Left lung (tissue), 10 donors: ENCODE results near the gene ACSF3. TPM values are rescaled to one million over a fixed set of nuclear protein-coding genes. Genes with fewer than 3 reads are reported as not detected.
"Not testable (repeated sequence)": the region's sequence is repeated elsewhere in the genome, so short reads cannot be mapped to it uniquely, and the experiment has no call there.

Experiments
- ATAC-seq: fragments of 200-7000 bp; cut with Tn5 transposase; one replicate; pipeline ENCODE4 v1.9.1; 2020; ENCODE audit warnings: moderate library complexity
- DNase-seq, 4 donors: peaks; one replicate each; pipeline ENCODE4 v3.0.0-alpha.2; 2013 to 2020
- H3K27ac ChIP-seq, 2 donors: fragments of 200-600 bp; sonication (generic) in 1 of 2; one replicate each; pipeline versions ENCODE4 v1.5.0 to v1.8.0; 2020 to 2021
- H3K27me3 ChIP-seq, 2 donors: fragments of 200-600 bp; sonication (generic) in 1 of 2; one replicate each; pipeline versions ENCODE4 v1.5.0 to v1.8.0; 2020 to 2021
- H3K36me3 ChIP-seq, 2 donors: fragments of 200-600 bp; sonication (generic) in 1 of 2; one replicate each; pipeline versions ENCODE4 v1.5.0 to v1.8.0; 2020 to 2021
- H3K4me1 ChIP-seq, 2 donors: fragments of 200-600 bp; one replicate each; pipeline ENCODE4 v1.8.0; 2021
- H3K4me3 ChIP-seq, 2 donors: fragments of 200-600 bp; sonication (generic) in 1 of 2; one replicate each; pipeline versions ENCODE4 v1.5.0 to v1.8.0; 2020 to 2021; ENCODE audit warnings: mild to moderate bottlenecking in 1 of 2
- H3K9me3 ChIP-seq, 2 donors: fragments of 200-600 bp; sonication (generic) in 1 of 2; one replicate each; pipeline versions ENCODE4 v1.5.0 to v1.8.0; 2020 to 2021
- intact Hi-C, 2 donors: fragments of 100-400 bp; cut with DNase I; formaldehyde crosslinking; loops; one replicate each; pipeline versions ENCODE4 v1.11.2 to v1.14.2; 2022
- polyA plus RNA-seq, 6 donors: library from polyadenylated mRNA; unstranded; fragments of 120-200 nt; gene quantifications; one replicate each; pipeline ENCODE4 v1.2.1, GENCODE V29; 2013; ENCODE audit not compliant: insufficient read length in 6 of 6
- total RNA-seq, 2 donors: library from RNA; stranded (reverse); fragmentation: NEBNext Ultra II Directional; extraction: Animal tissue kit (Norgen Biotek cat#: 25700); gene quantifications; one replicate each; pipeline ENCODE4 v1.2.1, GENCODE V29; 2021
- TF ChIP-seq, protein P1 (sequence below), 2 donors: fragments of 200-600 bp; sonication (generic) in 1 of 2; IDR thresholded peaks; one replicate each; pipeline versions ENCODE4 v1.5.0 to v1.8.0; 2021; ENCODE audit warnings: antibody characterized with exemption in 2 of 2
- donor health status: DM: no; HTN: yes; CAD: no.
- donor health status: DM: no; HTN: no; CAD: no.

Gene ACSF3
- total and polyA plus RNA-seq, 8 donors = 30.0 to 38.4 (median 33.7) TPM

DNA sequence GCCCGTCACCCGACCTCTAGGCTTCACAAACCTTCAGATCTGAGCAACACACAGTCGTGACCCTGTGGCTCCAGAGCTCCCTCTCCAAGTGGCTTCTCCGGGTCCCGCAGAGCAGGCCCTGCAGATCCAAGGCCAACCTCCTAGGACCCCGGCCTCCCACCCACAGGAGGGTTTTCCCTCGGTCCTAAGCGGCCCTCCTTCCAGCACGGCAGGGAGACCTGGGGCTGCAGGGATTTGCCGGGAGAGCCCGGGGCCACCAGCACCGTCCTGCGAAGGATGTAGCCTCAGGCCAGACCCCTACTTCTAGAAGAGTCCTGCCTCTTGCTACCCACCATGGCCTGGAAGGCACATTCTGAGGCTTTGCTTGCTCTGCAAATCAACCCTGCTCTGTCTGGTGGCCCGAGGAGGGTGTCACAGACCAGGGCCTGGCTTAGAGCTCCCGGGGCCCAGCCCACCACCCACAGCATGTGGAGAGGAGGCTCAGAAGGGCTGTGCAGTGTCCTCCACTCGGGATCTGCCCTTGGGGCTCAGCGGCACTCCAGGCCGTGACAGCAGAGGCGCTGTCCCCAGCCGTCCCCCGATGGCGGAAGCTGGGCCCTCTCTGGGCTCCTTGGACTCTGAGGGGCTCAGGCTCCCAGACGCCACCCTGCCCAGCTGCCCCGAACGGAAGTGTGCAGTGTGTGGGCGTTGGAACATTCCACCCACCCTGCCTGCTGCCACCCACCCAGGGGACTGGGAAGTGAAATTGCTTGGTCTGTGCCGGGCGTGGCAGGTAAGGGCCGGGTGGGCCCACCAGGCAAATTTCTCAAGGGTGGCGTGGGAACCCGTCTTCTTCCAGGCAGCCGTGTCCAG, 28.8 kb upstream of the ACSF3 start:
- Histone ChIP-seq H3K27ac (no peak overlapping the region), H3K4me3 (no peak overlapping the region), H3K4me1 (no peaks in the 10 kb centered on the region), H3K36me3 (no peaks in the 10 kb centered on the region), H3K27me3 (peaks cover 0 to 60% of the 10 kb centered on the region in 2 donors), H3K9me3 (no peaks in the 10 kb centered on the region)
- DNase-seq = no peak
- no peak for ATAC-seq
- intact Hi-C loops = no loop called here
- TF ChIP-seq, protein P1, sequence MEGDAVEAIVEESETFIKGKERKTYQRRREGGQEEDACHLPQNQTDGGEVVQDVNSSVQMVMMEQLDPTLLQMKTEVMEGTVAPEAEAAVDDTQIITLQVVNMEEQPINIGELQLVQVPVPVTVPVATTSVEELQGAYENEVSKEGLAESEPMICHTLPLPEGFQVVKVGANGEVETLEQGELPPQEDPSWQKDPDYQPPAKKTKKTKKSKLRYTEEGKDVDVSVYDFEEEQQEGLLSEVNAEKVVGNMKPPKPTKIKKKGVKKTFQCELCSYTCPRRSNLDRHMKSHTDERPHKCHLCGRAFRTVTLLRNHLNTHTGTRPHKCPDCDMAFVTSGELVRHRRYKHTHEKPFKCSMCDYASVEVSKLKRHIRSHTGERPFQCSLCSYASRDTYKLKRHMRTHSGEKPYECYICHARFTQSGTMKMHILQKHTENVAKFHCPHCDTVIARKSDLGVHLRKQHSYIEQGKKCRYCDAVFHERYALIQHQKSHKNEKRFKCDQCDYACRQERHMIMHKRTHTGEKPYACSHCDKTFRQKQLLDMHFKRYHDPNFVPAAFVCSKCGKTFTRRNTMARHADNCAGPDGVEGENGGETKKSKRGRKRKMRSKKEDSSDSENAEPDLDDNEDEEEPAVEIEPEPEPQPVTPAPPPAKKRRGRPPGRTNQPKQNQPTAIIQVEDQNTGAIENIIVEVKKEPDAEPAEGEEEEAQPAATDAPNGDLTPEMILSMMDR (IDR thresholded peaks at IDR 0.05) = no peak

DNA sequence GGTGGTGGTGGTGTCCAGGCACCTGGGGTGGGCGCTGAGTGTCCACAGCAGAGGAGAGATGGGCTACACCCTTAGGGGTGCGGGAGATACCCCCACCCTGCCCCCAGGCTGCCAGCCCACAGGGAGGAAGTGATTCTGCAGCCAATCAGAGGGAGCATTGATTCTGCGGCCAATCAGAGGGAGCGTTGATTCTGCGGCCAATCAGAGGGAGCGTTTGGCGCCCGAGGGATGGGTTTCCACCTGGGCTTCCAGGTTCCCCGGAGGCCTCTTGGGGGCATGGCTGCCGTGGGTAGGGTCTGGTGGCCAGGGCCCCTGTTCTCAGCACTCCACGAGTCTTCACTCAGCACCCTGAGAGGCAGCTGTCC, 28.2 kb upstream of the ACSF3 start:
- Histone ChIP-seq H3K9me3 (no peaks in the 10 kb centered on the region), H3K27me3 (peaks cover 0 to 65% of the 10 kb centered on the region in 2 donors), H3K27ac (no peak overlapping the region), H3K36me3 (no peaks in the 10 kb centered on the region), H3K4me1 (no peaks in the 10 kb centered on the region), H3K4me3 (no peak overlapping the region)
- TF ChIP-seq, protein P1 (IDR thresholded peaks at IDR 0.05) = no peak
- ATAC-seq (no peak), DNase-seq (no peak)
- intact Hi-C loops = no loop called here

DNA sequence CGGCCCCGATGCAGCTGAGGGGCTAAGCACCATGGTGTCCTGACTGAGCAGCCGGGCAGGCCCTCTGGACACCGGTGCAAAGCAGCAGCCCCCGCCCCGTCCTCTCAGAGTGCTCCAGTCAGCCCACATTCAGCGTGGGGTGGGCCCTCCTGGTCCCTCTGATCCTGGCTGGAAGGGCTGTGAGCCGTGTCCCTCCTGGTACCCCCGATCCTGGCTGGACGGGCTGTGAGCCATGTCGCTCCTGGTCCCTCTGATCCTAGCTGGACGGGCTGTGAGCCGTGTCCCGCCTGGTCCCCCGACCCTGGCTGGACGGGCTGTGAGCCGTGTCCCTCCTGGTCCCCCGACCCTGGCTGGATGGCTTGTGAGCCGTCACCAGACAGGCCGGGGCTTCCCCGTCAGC, 26.9 kb upstream of the ACSF3 start:
- intact Hi-C loops = no loop called here
- no peak for DNase-seq
- Histone ChIP-seq H3K4me3 (no peak overlapping the region), H3K9me3 (no peaks in the 10 kb centered on the region), H3K27me3 (peaks cover 0 to 69% of the 10 kb centered on the region in 2 donors), H3K4me1 (no peaks in the 10 kb centered on the region), H3K36me3 (no peaks in the 10 kb centered on the region), H3K27ac (no peak overlapping the region)
- TF ChIP-seq, protein P1 (IDR thresholded peaks at IDR 0.05) = no peak
- ATAC-seq = no peak

DNA sequence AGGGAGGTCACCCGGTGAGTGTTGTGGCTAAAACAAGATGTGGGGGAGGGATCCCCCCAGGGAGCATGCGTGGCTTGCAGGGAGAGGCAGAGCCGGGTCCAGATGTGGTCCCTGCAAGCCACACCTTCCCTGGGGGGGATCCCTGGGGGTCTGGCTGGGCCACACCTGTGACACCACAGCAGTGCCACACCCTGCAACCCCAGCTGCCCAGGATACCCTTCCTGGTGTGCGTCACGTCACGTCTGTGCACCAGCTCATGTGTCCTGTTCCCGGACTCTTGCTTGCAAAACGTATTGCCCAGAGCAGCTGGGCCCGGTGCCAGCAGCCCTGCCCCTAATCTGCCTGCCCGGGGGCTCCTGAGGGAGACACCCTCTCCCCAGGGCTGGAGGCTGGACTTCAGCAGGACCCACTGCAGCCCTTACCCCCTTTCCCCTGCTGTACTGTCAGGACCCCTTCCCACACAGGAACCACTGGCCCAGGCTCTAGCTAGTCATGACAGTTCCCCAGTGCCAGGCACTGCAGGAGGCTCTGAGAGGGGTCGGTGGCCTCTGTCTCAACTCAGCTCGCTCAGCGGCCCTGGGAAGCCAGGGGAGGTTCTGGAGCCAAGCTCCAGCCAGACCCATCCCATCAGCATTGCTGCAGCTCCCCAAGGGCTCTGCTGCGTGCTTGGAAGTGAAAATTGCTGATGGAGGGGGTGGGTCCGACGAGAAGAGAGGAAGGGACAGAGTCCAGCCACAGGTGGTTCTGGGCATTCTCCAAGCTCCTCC, 25.8 kb upstream of the ACSF3 start:
- intact Hi-C loops = no loop called here
- H3K27me3 ChIP-seq = peaks cover 0 to 74% of the 10 kb centered on the region in 2 donors
- H3K4me3 ChIP-seq = no peak overlapping the region
- no peak for ATAC-seq
- no peak overlapping the region for H3K27ac ChIP-seq
- TF ChIP-seq, protein P1 (IDR thresholded peaks at IDR 0.05) = no peak
- no peaks in the 10 kb centered on the region for H3K36me3 ChIP-seq
- no peaks in the 10 kb centered on the region for H3K9me3 ChIP-seq
- DNase-seq = peak in 1 of 4 donors; percentile 65
- H3K4me1 ChIP-seq = no peaks in the 10 kb centered on the region

DNA sequence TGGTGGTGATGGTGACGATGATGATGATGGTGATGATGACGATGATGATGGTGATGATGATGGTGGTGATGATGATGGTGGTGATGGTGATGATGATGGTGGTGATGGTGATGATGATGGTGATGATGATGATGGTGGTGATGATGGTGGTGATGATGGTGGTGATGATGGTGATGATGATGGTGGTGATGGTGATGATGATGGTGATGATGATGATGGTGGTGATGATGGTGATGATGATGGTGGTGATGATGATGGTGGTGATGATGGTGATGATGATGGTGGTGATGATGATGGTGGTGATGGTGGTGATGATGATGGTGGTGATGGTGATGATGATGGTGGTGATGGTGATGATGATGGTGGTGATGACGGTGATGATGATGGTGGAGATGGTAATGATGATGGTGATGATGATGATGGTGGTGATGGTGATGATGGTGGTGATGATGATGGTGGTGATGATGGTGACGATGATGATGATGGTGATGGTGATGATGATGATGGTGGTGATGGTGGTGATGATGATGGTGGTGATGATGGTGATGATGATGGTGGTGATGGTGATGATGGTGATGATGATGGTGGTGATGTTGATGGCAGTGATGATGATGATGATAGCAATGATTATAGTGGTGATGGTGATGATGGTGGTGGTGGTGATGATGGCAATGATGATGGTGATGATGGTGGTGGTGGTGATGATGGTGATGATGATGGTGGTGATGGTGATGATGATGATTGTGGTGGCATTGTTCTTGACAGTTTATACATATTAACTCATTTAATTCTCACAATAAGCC, 24.6 kb upstream of the ACSF3 start:
- H3K36me3 ChIP-seq, H3K4me3 ChIP-seq, ATAC-seq, H3K4me1 ChIP-seq, H3K9me3 ChIP-seq, H3K27ac ChIP-seq, DNase-seq, intact Hi-C loops: not testable (repeated sequence)
- H3K27me3 ChIP-seq = peaks cover 0 to 68% of the 10 kb centered on the region in 2 donors
